Epithelial cell of esophagus (primary cell): ENCODE data around the gene NUP93.

Experiments used
- DNase-seq: peaks from one replicate; pipeline ENCODE4 v3.0.0; 2010; ENCODE audit warnings: low read depth
- H3K4me3 ChIP-seq: 2 replicates; pipeline ENCODE4 v1.5.1; 2011; ENCODE audit warnings: mild to moderate bottlenecking, low read length, control low read depth
- TF ChIP-seq, protein P1 (sequence below): IDR thresholded peaks from 2 replicates; pipeline ENCODE4 v1.5.1; 2011; ENCODE audit warnings: low read depth, mild to moderate bottlenecking, low read length, control low read depth, inconsistent platforms; ENCODE audit not compliant: insufficient read depth; ENCODE audit errors: missing control alignments

The NUP93 gene

GRCh38 chr16:56870276-56870888 is 140.5 kb downstream of the NUP93 start:
- TF ChIP-seq, protein P1, sequence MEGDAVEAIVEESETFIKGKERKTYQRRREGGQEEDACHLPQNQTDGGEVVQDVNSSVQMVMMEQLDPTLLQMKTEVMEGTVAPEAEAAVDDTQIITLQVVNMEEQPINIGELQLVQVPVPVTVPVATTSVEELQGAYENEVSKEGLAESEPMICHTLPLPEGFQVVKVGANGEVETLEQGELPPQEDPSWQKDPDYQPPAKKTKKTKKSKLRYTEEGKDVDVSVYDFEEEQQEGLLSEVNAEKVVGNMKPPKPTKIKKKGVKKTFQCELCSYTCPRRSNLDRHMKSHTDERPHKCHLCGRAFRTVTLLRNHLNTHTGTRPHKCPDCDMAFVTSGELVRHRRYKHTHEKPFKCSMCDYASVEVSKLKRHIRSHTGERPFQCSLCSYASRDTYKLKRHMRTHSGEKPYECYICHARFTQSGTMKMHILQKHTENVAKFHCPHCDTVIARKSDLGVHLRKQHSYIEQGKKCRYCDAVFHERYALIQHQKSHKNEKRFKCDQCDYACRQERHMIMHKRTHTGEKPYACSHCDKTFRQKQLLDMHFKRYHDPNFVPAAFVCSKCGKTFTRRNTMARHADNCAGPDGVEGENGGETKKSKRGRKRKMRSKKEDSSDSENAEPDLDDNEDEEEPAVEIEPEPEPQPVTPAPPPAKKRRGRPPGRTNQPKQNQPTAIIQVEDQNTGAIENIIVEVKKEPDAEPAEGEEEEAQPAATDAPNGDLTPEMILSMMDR = no peak

GRCh38 chr16:56871172-56871593 is 141.3 kb downstream of the NUP93 start:
- no peak overlapping the region for H3K4me3 ChIP-seq
- DNase-seq = peak; percentile 58
- TF ChIP-seq, protein P1 = no peak

More at GRCh38 chr16:56870276-56870888, 140.5 kb downstream of the NUP93 start:
- DNase-seq = no peak
- no peak overlapping the region for H3K4me3 ChIP-seq

GRCh38 chr16:56872863-56873391 is 143.0 kb downstream of the NUP93 start:
- TF ChIP-seq, protein P1 = no peak
- DNase-seq = no peak
- H3K4me3 ChIP-seq = no peak overlapping the region

DNA sequence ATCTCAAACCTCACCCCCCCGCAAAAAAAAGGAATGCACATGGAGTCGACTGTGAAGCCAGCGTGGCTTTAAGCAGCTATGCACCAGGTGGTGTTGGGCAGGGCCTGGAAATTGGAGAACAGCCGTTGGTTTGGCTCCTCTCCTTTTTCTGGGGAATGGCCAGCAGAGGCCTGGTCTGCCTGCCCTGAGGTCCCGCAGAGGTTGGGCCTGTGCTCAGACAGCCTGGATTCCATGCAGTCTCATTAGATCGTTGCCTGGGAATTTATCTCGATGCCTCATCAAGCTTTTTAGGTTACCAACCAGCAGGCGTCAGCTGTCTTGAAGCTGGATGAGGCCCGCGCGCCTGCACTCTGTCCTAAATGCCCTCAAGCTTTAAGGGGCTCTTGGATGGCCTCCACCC is 144.9 kb downstream of the NUP93 start:
- no peak for DNase-seq
- TF ChIP-seq, protein P1 = no peak
- H3K4me3 ChIP-seq = no peak overlapping the region

GRCh38 chr16:56876048-56876447 is 146.1 kb downstream of the NUP93 start:
- H3K4me3 ChIP-seq = no peak overlapping the region
- no peak for DNase-seq
- TF ChIP-seq, protein P1 = no peak

- TF ChIP-seq, protein P1 = no peak
- no peak overlapping the region for H3K4me3 ChIP-seq
- DNase-seq = no peak
Observed at GRCh38 chr16:56877486-56878182, 147.7 kb downstream of the NUP93 start.
